K562 (cell line): ENCODE measurements around the gene HBQ1. TPM values are rescaled to one million over a fixed set of nuclear protein-coding genes. Genes with fewer than 3 reads are reported as not detected.

Experiments used
- ATAC-seq: fragments of 200-7000 bp; cut with Tn5 transposase; 3 replicates; pipeline ENCODE4 v1.9.1; 2020; ENCODE audit warnings: moderate library complexity
- BruUV-seq: library from RNA; stranded (reverse); fragments of 400-500 nt; replicated peaks from 2 replicates; lab custom pipeline; 2021; lab: Mats Ljungman, UMichigan
- CTCF ChIA-PET: fragments of 300-600 bp; formaldehyde crosslinking; extraction: SDS; loops from one replicate; lab custom pipeline; 2021; ENCODE audit warnings: low intra/inter-chr PET ratio; lab: Yijun Ruan, JAX
- POLR2A ChIA-PET: fragments of 300-600, 350-650 bp; sonication (Branson Sonifier 250); formaldehyde crosslinking; extraction: SDS; loops from one replicate; lab custom pipeline; 2021; ENCODE audit warnings: antibody characterized with exemption, inconsistent platforms; lab: Yijun Ruan, JAX
- DNase-seq, 4 experiments: peaks; one replicate each; pipeline versions ENCODE4 v3.0.0 to v3.0.0-alpha.2; 2011 to 2018; ENCODE audit warnings: low spot score in 3 of 4, mixed read lengths in 3 of 4; ENCODE audit errors: extremely low read depth in 1 of 4
- FAIRE-seq: peaks from 2 replicates; lab custom pipeline; 2011; peaks lifted over from hg19 to GRCh38; lab: Jason Lieb, UNC
- H2AFZ ChIP-seq: 2 replicates; pipeline ENCODE4 v1.6.0; 2011; ENCODE audit warnings: low read depth, low read length, control low read depth, inconsistent platforms
- H3K27ac ChIP-seq: fragments of 200-600 bp; 3 replicates; pipeline ENCODE4 v1.8.0; 2011; ENCODE audit warnings: low read depth, mild to moderate bottlenecking, control low read depth, inconsistent platforms, low read length, moderate library complexity, mixed read lengths; ENCODE audit errors: extremely low read depth
- H3K27me3 ChIP-seq, 2 experiments: fragments of 300-600 bp in 1 of 2; 2 replicates in 1 of 2; 3 replicates in 1 of 2; pipeline versions ENCODE4 v1.6.0 to v1.8.0; 2011; ENCODE audit warnings: inconsistent platforms in 2 of 2, low read length in 2 of 2, mild to moderate bottlenecking in 1 of 2, mixed read lengths in 1 of 2, moderate library complexity in 1 of 2; ENCODE audit not compliant: control insufficient read depth in 2 of 2, insufficient read depth in 2 of 2
- H3K36me3 ChIP-seq: fragments of 300-600 bp; 3 replicates; pipeline ENCODE4 v1.8.0; 2011; ENCODE audit warnings: mild to moderate bottlenecking, low read length, inconsistent platforms; ENCODE audit not compliant: control insufficient read depth, insufficient read depth
- H3K4me1 ChIP-seq, 2 experiments: fragments of 200-600 bp in 1 of 2; replicated peaks in 1 of 2; 2 replicates in 1 of 2; 3 replicates in 1 of 2; pipeline versions ENCODE4 v1.5.1 to v1.8.0; 2011; ENCODE audit warnings: inconsistent platforms in 2 of 2, low read length in 2 of 2, mild to moderate bottlenecking in 1 of 2, mixed read lengths in 1 of 2, moderate library complexity in 1 of 2; ENCODE audit not compliant: control insufficient read depth in 2 of 2, insufficient read depth in 2 of 2
- H3K4me2 ChIP-seq: 2 replicates; pipeline ENCODE4 v1.6.1; 2011; ENCODE audit warnings: low read length, control low read depth, inconsistent platforms, mixed read lengths; ENCODE audit not compliant: insufficient read depth
- H3K4me3 ChIP-seq: fragments of 200-600 bp; sonication (generic), shearing (Covaris generic); 2 replicates; pipeline ENCODE4 v1.5.1; 2016; ENCODE audit warnings: control low read depth, inconsistent platforms
- H3K79me2 ChIP-seq: fragments of 200-600 bp; 3 replicates; pipeline ENCODE4 v1.8.0; 2011; ENCODE audit warnings: low read length, inconsistent platforms; ENCODE audit not compliant: control insufficient read depth, insufficient read depth
- H3K9ac ChIP-seq, 2 experiments: 2 replicates each; pipeline versions ENCODE4 v1.6.0 to v1.6.1; 2011; ENCODE audit warnings: low read depth in 2 of 2, low read length in 2 of 2, control low read depth in 1 of 2, inconsistent platforms in 1 of 2, mild to moderate bottlenecking in 1 of 2, mixed read lengths in 1 of 2; ENCODE audit not compliant: insufficient read depth in 1 of 2
- H3K9me1 ChIP-seq: one replicate; pipeline ENCODE4 v1.6.0; 2011; ENCODE audit warnings: inconsistent platforms, mild to moderate bottlenecking, low read length, moderate library complexity; ENCODE audit not compliant: control insufficient read depth, insufficient read depth
- H3K9me3 ChIP-seq: replicated peaks from 2 replicates; pipeline ENCODE4 v1.5.1; 2011; ENCODE audit warnings: low read depth, low read length, inconsistent platforms; ENCODE audit not compliant: control insufficient read depth, insufficient read depth
- H4K20me1 ChIP-seq: replicated peaks from 2 replicates; pipeline ENCODE4 v1.6.1; 2011; ENCODE audit warnings: low read length, inconsistent platforms, mixed read lengths; ENCODE audit not compliant: control insufficient read depth, insufficient read depth
- ZC3H11A ChIP-seq: IDR thresholded peaks from 2 replicates; pipeline ENCODE4 v1.6.1; 2012; ENCODE audit warnings: low read depth, low read length, improper control_type of control experiment
- WGBS: fragments of 100-300 bp; shearing (Covaris generic); methylation state at CpG from one replicate; pipeline ENCODE4 v1.1.6; 2016; ENCODE audit warnings: low coverage, mixed read lengths; ENCODE audit not compliant: insufficient coverage; ENCODE audit errors: missing lambda C conversion rate; 5-methylcytosine and 5-hydroxymethylcytosine counted together
- in situ Hi-C: fragments of 300-500 bp; cut with MboI; formaldehyde crosslinking; loops from 4 replicates; pipeline ENCODE4 v1.15.0; 2018; ENCODE audit warnings: inconsistent platforms, mixed read lengths
- intact Hi-C: fragments of 100-400 bp; cut with micrococcal nuclease; formaldehyde crosslinking; loops from 2 replicates; pipeline ENCODE4 v1.14.2; 2022
- polyA plus RNA-seq, 8 experiments: library from polyadenylated mRNA; depleted of rRNA in 4 of 8; stranded (reverse) in 5 of 8; unstranded in 3 of 8; fragments of >200 nt; fragmentation: Nextera tagmentation in 2 of 8; fragmentation: Illumina TruSeq in 1 of 8; extraction: Ambion mirVana in 2 of 8; extraction: Trizol in 1 of 8; gene quantifications; 2 replicates each; pipeline versions ENCODE4 v1.2.1 to v1.2.3, GENCODE V29; 2011 to 2014; ENCODE audit warnings: inconsistent platforms in 1 of 8, missing spikeins in 1 of 8
- total RNA-seq, 7 experiments: library from RNA; depleted of rRNA in 6 of 7; stranded (reverse); fragments of >200 nt in 6 of 7; fragmentation: Illumina TruSeq in 2 of 7; extraction: Trizol in 2 of 7; gene quantifications; 2 replicates each; pipeline versions ENCODE4 v1.2.1 to v1.2.3, GENCODE V29; 2011 to 2021; ENCODE audit warnings: low replicate concordance in 1 of 7
- TF ChIP-seq, protein P1 (sequence below): fragments of 250-450 bp; sonication (Bioruptor Pico); IDR thresholded peaks from 2 replicates; pipeline ENCODE4 v1.8.0; 2022; ENCODE audit warnings: inconsistent platforms, mild to moderate bottlenecking, moderate library complexity, borderline replicate concordance

Gene HBQ1
- total and polyA plus RNA-seq, 9 of the 15 experiments (the other 6 are each of a cell fraction or from before 2014, with no cell fraction given), result 2.3 to 190 (median 19.8) TPM

DNA sequence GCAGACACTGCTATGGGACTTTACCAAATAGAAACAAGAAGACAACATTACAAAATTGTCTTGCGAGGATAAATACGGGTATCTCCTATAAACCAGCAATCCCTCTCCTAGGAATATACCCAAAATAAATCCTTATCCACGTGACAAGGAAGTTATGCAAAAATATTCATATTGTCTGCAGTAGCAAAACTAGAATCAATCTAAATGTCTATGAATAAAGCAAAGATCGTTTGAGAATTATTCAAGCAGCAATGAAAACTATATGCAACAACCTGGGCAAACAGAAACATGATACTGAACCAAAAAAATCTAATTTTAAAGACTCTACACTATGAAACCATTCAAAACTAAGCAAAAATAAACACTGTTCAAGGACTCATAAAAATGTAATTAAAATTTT, 39.8 kb downstream of the HBQ1 start:
- Histone ChIP-seq H3K9ac (no peak overlapping the region), H3K4me2 (no peak overlapping the region), H3K27ac (no peak overlapping the region), H3K4me1 (no peaks in the 10 kb centered on the region), H3K27me3 (no peaks in the 10 kb centered on the region), H4K20me1 (no peaks in the 10 kb centered on the region), H3K79me2 (peaks cover 54% of the 10 kb centered on the region), H3K4me3 (no peak overlapping the region), H3K9me1 (no peaks in the 10 kb centered on the region), H2AFZ (no peak overlapping the region), H3K9me3 (no peaks in the 10 kb centered on the region), H3K36me3 (peaks cover 85% of the 10 kb centered on the region)
- intact Hi-C loops (no loop called here), in situ Hi-C loops (no loop called here)
- 91% methylated on average over 4 of the region's 4 CpGs for WGBS
- POLR2A ChIA-PET, result interaction anchor here (0.9 to 1.8 kb wide), 4 partner anchors 8 to 39 kb away, joined by 3 to 9 read pairs (median 4); partner anchors contain the start of genes HBQ1 and LUC7L
- CTCF ChIA-PET, result no interaction called here
- no peak for DNase-seq
- TF ChIP-seq ZC3H11A, result no peak
- TF ChIP-seq, protein P1, sequence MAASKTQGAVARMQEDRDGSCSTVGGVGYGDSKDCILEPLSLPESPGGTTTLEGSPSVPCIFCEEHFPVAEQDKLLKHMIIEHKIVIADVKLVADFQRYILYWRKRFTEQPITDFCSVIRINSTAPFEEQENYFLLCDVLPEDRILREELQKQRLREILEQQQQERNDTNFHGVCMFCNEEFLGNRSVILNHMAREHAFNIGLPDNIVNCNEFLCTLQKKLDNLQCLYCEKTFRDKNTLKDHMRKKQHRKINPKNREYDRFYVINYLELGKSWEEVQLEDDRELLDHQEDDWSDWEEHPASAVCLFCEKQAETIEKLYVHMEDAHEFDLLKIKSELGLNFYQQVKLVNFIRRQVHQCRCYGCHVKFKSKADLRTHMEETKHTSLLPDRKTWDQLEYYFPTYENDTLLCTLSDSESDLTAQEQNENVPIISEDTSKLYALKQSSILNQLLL (CRISPR knock-in tag), result peak; percentile 89
- no peak for FAIRE-seq
- no peak for ATAC-seq
- BruUV-seq, result TSS peak; percentile 25
